ENCODE data around the gene CHAF1B. TPM values are rescaled to one million over a fixed set of nuclear protein-coding genes. Genes with fewer than 3 reads are reported as not detected.

The CHAF1B gene
- 28.3 and 29.4 TPM in 2 replicates for total RNA-seq (2011; cell fraction: chromatin; rRNA removed; ENCODE audit: low replicate concordance)
- total RNA-seq (2011; cell fraction: nucleolus; rRNA removed): 14.1 and 17.0 TPM in 2 replicates
- total RNA-seq (2011; cell fraction: nucleoplasm; rRNA removed): 21.1 and 28.3 TPM in 2 replicates
- 17.8 and 23.0 TPM in 2 replicates for total RNA-seq (2014; rRNA removed)
- total RNA-seq (2014; rRNA removed; fragmentation: Illumina TruSeq; extraction: Trizol): 24.0 and 28.3 TPM in 2 replicates
- total RNA-seq (2015; rRNA removed; fragmentation: Illumina TruSeq; extraction: Trizol): 22.7 and 23.4 TPM in 2 replicates
- total RNA-seq (2021): 32.3 and 36.8 TPM in 2 replicates
- 21.0 and 24.4 TPM in 2 replicates for polyA plus RNA-seq (2011; rRNA removed)
- 14.7 and 17.6 TPM in 2 replicates for polyA plus RNA-seq (2011; cell fraction: cytosol; rRNA removed)
- polyA plus RNA-seq (2011; cell fraction: nucleus; rRNA removed): 14.3 and 15.2 TPM in 2 replicates
- polyA plus RNA-seq (2012): 19.3 and 19.7 TPM in 2 replicates
- 29.7 and 34.2 TPM in 2 replicates for polyA plus RNA-seq (2014; fragmentation: Illumina TruSeq; extraction: Trizol)
- 10 to 100 TPM in 1 of 2 experiments, 1 to 10 TPM in 1; 7.5 to 12.2 TPM for polyA plus RNA-seq (2014; fragmentation: Nextera tagmentation; extraction: Ambion mirVana)
- 19.4 and 23.4 TPM in 2 replicates for polyA plus RNA-seq (2014; rRNA removed)
- 19.1 and 20.2 TPM in 2 replicates for polyA minus RNA-seq (2011; rRNA and poly(A)+ RNA removed)
- 17.5 and 19.8 TPM in 2 replicates for polyA minus RNA-seq (2011; cell fraction: cytosol; rRNA and poly(A)+ RNA removed)
- polyA minus RNA-seq (2011; cell fraction: nucleus; rRNA and poly(A)+ RNA removed): 7.4 and 10.0 TPM in 2 replicates
- percentile 78 among the genes with signal in this experiment for Bru-seq, nascent RNA
- BruChase-seq, experiment 1, labeled RNA remaining after a 2-hour chase: percentile 83 among the genes with signal in this experiment
- BruChase-seq, experiment 2, labeled RNA remaining after a 6-hour chase: percentile 82 among the genes with signal in this experiment
- long read RNA-seq, experiment 1, full-length matches to known transcripts: 120 of 230 reads
- long read RNA-seq, experiment 1, partial matches to known transcripts: 37 of 230 reads
- long read RNA-seq, experiment 1, other reads (novel, unspliced or antisense): 73 of 230 reads
- long read RNA-seq, experiment 2, full-length matches to known transcripts: 8 of 45 reads
- long read RNA-seq, experiment 2, partial matches to known transcripts: 20 of 45 reads
- long read RNA-seq, experiment 2, other reads (novel, unspliced or antisense): 17 of 45 reads
- long read RNA-seq, experiment 3, full-length matches to known transcripts: 40 of 69 reads
- long read RNA-seq, experiment 3, partial matches to known transcripts: 9 of 69 reads
- long read RNA-seq, experiment 3, other reads (novel, unspliced or antisense): 20 of 69 reads

DNA sequence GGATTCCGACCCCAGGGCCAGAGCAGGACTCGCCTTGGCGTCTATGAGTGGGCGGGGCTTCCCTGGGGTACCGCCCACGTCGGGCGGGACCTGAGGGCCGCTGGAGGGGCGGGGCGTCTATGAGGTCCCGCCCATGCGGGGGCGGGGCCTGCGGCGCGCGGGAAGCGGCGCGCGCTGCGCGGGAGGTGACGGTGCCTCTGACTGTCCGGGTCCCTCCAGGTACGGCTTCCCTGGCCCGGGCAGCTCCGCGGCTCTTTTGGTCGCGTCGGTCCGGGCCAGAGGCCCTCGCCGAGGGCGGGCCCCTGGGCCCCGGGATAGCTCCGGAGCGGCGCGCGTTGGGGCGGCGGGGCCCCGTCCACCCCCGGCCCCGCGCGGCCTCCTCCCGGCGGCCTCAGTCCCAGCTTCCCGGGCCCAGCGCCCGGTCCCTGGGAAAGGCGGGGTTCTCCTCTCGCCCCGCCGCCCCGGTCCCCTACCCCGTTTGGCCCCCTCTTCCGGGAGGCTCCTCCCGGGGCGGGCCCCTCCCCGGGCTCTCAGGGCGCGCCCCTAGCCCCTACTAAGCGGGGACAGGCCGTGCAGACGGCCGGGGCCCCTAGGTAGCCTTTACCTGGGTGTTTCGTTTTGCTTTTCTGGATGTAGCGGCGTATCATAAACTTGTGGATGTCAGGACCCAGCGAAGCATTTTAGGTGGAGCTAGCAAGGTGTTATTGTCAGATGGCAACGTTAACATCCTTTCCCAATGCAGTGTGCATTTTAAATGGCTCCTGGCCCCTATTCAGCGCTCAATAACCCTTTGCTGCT, at the start of gene CHAF1B:
CHAF1B (plus strand) TSS at position 160 of the 798 bp plus-strand sequence. CDS start 745 bp downstream, outside the sequence.
- DNase-seq (ENCODE audit: extremely low read depth in 1 of 4, low spot score in 3 of 4): peak; percentile 89 to 99 (median 98)
- H3K9ac ChIP-seq (ENCODE audit: insufficient read depth in 1 of 2, low read depth in 2 of 2, low read length in 2 of 2): peak within 1 kb of the TSS; percentile 83 to 96
- intact Hi-C loops (cut with micrococcal nuclease): loop anchor here (5.0 kb wide), 2 partner anchors 243 to 258 kb away; no protein-coding TSS in a partner anchor
- H3K27me3 ChIP-seq (ENCODE audit: control insufficient read depth in 2 of 2, insufficient read depth in 2 of 2, low read length in 2 of 2): no peaks in the 10 kb centered on the region
- no TSS peak for BruUV-seq (replicated peaks)
- ChIA-PET CTCF (ENCODE audit: low intra/inter-chr PET ratio) (no interaction called here), POLR2A (interaction anchor here (0.6 to 1.4 kb wide), 7 partner anchors 10 to 252 kb away, joined by 3 to 5 read pairs (median 4); no protein-coding TSS in a partner anchor)
- FAIRE-seq: peak; percentile 81
- peaks cover 9 to 21% of the 10 kb centered on the region in 2 experiments; a peak in 4 of 5 replicates for H3K4me1 ChIP-seq (replicated peaks in 1 of 2; ENCODE audit: control insufficient read depth in 2 of 2, insufficient read depth in 2 of 2, low read length in 2 of 2)
- H2AFZ ChIP-seq (ENCODE audit: low read depth, low read length): peak within 1 kb of the TSS; percentile 79
- peak within 1 kb of the TSS; percentile 93 for H3K4me2 ChIP-seq (ENCODE audit: insufficient read depth, low read length)
- peak within 1 kb of the TSS; percentile 79 for H3K27ac ChIP-seq (ENCODE audit: extremely low read depth, low read depth, low read length)
- peaks cover 36% of the 10 kb centered on the region; the same call in 2 of the 3 replicates for H3K36me3 ChIP-seq (ENCODE audit: control insufficient read depth, insufficient read depth, low read length)
- no peaks in the 10 kb centered on the region for H3K9me3 ChIP-seq (replicated peaks; ENCODE audit: control insufficient read depth, insufficient read depth, low read depth, low read length)
- peaks cover 2% of the 10 kb centered on the region for H3K9me1 ChIP-seq (ENCODE audit: control insufficient read depth, insufficient read depth, low read length)
- in situ Hi-C loops (cut with MboI): no loop called here
- H3K4me3 ChIP-seq: peak within 1 kb of the TSS; percentile 95
- ATAC-seq: peak; percentile 96
- peaks cover 19% of the 10 kb centered on the region for H3K79me2 ChIP-seq (ENCODE audit: control insufficient read depth, insufficient read depth, low read length)
- WGBS (ENCODE audit: insufficient coverage, low coverage, missing lambda C conversion rate): 1% methylated on average over 55 of the region's 77 CpGs
- H4K20me1 ChIP-seq (replicated peaks; ENCODE audit: control insufficient read depth, insufficient read depth, low read length): 0 out of 2 replicates have a peak, but pooled peaks cover 3% of the 10 kb centered on the region
- TF ChIP-seq ZSCAN32 (CRISPR knock-in tag; IDR thresholded peaks at IDR 0.05) (no peak), TAF15 (IDR thresholded peaks at IDR 0.05; ENCODE audit: low read depth, low read length) (no peak), MCM7 (IDR thresholded peaks at IDR 0.05) (no peak), ZNF324 (CRISPR knock-in tag; IDR thresholded peaks at IDR 0.05) (no peak), MYNN (IDR thresholded peaks at IDR 0.05) (no peak), MYNN (CRISPR knock-in tag; IDR thresholded peaks at IDR 0.05) (no peak), FOXM1 (IDR thresholded peaks at IDR 0.05; ENCODE audit: low read depth) (no peak), FOXM1 (CRISPR knock-in tag; IDR thresholded peaks at IDR 0.05; ENCODE audit: low read depth) (no peak), IRF1 (CRISPR knock-in tag; IDR thresholded peaks at IDR 0.05; ENCODE audit: borderline replicate concordance) (no peak)
- TF ChIP-seq, protein P1, sequence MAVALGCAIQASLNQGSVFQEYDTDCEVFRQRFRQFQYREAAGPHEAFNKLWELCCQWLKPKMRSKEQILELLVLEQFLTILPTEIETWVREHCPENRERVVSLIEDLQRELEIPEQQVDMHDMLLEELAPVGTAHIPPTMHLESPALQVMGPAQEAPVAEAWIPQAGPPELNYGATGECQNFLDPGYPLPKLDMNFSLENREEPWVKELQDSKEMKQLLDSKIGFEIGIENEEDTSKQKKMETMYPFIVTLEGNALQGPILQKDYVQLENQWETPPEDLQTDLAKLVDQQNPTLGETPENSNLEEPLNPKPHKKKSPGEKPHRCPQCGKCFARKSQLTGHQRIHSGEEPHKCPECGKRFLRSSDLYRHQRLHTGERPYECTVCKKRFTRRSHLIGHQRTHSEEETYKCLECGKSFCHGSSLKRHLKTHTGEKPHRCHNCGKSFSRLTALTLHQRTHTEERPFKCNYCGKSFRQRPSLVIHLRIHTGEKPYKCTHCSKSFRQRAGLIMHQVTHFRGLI (CRISPR knock-in tag; IDR thresholded peaks at IDR 0.05): no peak
- TF ChIP-seq, protein P2, sequence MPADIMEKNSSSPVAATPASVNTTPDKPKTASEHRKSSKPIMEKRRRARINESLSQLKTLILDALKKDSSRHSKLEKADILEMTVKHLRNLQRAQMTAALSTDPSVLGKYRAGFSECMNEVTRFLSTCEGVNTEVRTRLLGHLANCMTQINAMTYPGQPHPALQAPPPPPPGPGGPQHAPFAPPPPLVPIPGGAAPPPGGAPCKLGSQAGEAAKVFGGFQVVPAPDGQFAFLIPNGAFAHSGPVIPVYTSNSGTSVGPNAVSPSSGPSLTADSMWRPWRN (IDR thresholded peaks at IDR 0.05; ENCODE audit: low read depth): no peak
- TF ChIP-seq, protein P3, sequence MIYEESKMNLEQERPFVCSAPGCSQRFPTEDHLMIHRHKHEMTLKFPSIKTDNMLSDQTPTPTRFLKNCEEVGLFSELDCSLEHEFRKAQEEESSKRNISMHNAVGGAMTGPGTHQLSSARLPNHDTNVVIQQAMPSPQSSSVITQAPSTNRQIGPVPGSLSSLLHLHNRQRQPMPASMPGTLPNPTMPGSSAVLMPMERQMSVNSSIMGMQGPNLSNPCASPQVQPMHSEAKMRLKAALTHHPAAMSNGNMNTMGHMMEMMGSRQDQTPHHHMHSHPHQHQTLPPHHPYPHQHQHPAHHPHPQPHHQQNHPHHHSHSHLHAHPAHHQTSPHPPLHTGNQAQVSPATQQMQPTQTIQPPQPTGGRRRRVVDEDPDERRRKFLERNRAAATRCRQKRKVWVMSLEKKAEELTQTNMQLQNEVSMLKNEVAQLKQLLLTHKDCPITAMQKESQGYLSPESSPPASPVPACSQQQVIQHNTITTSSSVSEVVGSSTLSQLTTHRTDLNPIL (CRISPR knock-in tag; IDR thresholded peaks at IDR 0.05): no peak
